ENCODE data around the gene AHDC1. TPM values are rescaled to one million over a fixed set of nuclear protein-coding genes. Genes with fewer than 3 reads are reported as not detected.

The AHDC1 gene
- polyA plus RNA-seq, 1 donor (not counting 4 experiments of a cell fraction or from before 2014, with no cell fraction given): 4.2 TPM

GRCh38 chr1:27527890-27528817 lies 75.8 kb downstream of the AHDC1 start:
- H3K79me2 ChIP-seq (ENCODE audit: control insufficient read depth, insufficient read depth, low read length): no peaks in the 10 kb centered on the region
- H3K4me1 ChIP-seq (ENCODE audit: control insufficient read depth, extremely low read depth, insufficient read depth, low read length): peaks cover 59% of the 10 kb centered on the region
- no peaks in the 10 kb centered on the region for H3K9me3 ChIP-seq (ENCODE audit: control insufficient read depth, low read depth, low read length)
- no peaks in the 10 kb centered on the region for H3K27me3 ChIP-seq (ENCODE audit: control insufficient read depth, extremely low read depth, insufficient read depth, low read length)
- peaks cover 0 to 5% of the 10 kb centered on the region in 2 experiments for H3K36me3 ChIP-seq (ENCODE audit: control insufficient read depth in 2 of 2, extremely low read depth in 1 of 2, insufficient read depth in 2 of 2, low read length in 2 of 2)
- TF ChIP-seq CTCF (optimal IDR thresholded peaks at IDR 0.05 in 1 of 3, IDR thresholded peaks at IDR 0.05 in 1 of 3, conservative IDR thresholded peaks at IDR 0.05 in 1 of 3; ENCODE audit: extremely low read depth in 1 of 3, insufficient read depth in 2 of 3, low read length in 3 of 3) (no peak), EZH2 (IDR thresholded peaks at IDR 0.05; ENCODE audit: low read length) (no peak)
- dilution Hi-C loops (cut with MboI; ENCODE audit: extremely low pct_ligation_motif_present, low sequenced_read_pairs): no loop called here
- H3K4me3 ChIP-seq (ENCODE audit: control insufficient read depth in 2 of 3, extremely low read depth in 1 of 3, insufficient read depth in 2 of 3, low read depth in 1 of 3, low read length in 3 of 3): peak overlapping the region; percentile 12 to 47 (median 17)
- peak overlapping the region; percentile 62 for H3K27ac ChIP-seq (ENCODE audit: control insufficient read depth, insufficient read depth, low read length)
- H4K20me1 ChIP-seq (ENCODE audit: control insufficient read depth, extremely low read depth, insufficient read depth, low read length): no peaks in the 10 kb centered on the region
- DNase-seq (ENCODE audit: low read depth, low spot score): no peak
- peak overlapping the region; percentile 50 for H2AFZ ChIP-seq (ENCODE audit: control insufficient read depth, low read length)
- FAIRE-seq: no peak
- H3K4me2 ChIP-seq (ENCODE audit: control insufficient read depth, extremely low read depth, insufficient read depth, low read depth, low read length): peak overlapping the region; percentile 70
- H3K9me1 ChIP-seq (ENCODE audit: control insufficient read depth, extremely low read depth, insufficient read depth, low read length): no peaks in the 10 kb centered on the region
- H3K9ac ChIP-seq (ENCODE audit: control insufficient read depth, extremely low read depth, insufficient read depth, low read length): peak overlapping the region; percentile 87

GRCh38 chr1:27527223-27527889 lies 76.6 kb downstream of the AHDC1 start:
- Histone ChIP-seq H3K4me2 (ENCODE audit: control insufficient read depth, extremely low read depth, insufficient read depth, low read depth, low read length) (peak overlapping the region; percentile 70), H3K27me3 (ENCODE audit: control insufficient read depth, extremely low read depth, insufficient read depth, low read length) (no peaks in the 10 kb centered on the region), H3K79me2 (ENCODE audit: control insufficient read depth, insufficient read depth, low read length) (no peaks in the 10 kb centered on the region), H4K20me1 (ENCODE audit: control insufficient read depth, extremely low read depth, insufficient read depth, low read length) (no peaks in the 10 kb centered on the region), H3K4me3 (ENCODE audit: control insufficient read depth in 2 of 3, extremely low read depth in 1 of 3, insufficient read depth in 2 of 3, low read depth in 1 of 3, low read length in 3 of 3) (peak overlapping the region in 1 of 3 experiments; percentile 17), H3K9me1 (ENCODE audit: control insufficient read depth, extremely low read depth, insufficient read depth, low read length) (no peaks in the 10 kb centered on the region), H3K9ac (ENCODE audit: control insufficient read depth, extremely low read depth, insufficient read depth, low read length) (peak overlapping the region; percentile 87), H3K4me1 (ENCODE audit: control insufficient read depth, extremely low read depth, insufficient read depth, low read length) (peaks cover 67% of the 10 kb centered on the region), H2AFZ (ENCODE audit: control insufficient read depth, low read length) (no peak overlapping the region), H3K27ac (ENCODE audit: control insufficient read depth, insufficient read depth, low read length) (peak overlapping the region; percentile 65), H3K36me3 (ENCODE audit: control insufficient read depth in 2 of 2, extremely low read depth in 1 of 2, insufficient read depth in 2 of 2, low read length in 2 of 2) (no peaks in the 10 kb centered on the region), H3K9me3 (ENCODE audit: control insufficient read depth, low read depth, low read length) (no peaks in the 10 kb centered on the region)
- TF ChIP-seq EZH2 (IDR thresholded peaks at IDR 0.05; ENCODE audit: low read length) (no peak), CTCF (optimal IDR thresholded peaks at IDR 0.05 in 1 of 3, IDR thresholded peaks at IDR 0.05 in 1 of 3, conservative IDR thresholded peaks at IDR 0.05 in 1 of 3; ENCODE audit: extremely low read depth in 1 of 3, insufficient read depth in 2 of 3, low read length in 3 of 3) (no peak)
- dilution Hi-C loops (cut with MboI; ENCODE audit: extremely low pct_ligation_motif_present, low sequenced_read_pairs): no loop called here
- no peak for FAIRE-seq
- DNase-seq (ENCODE audit: low read depth, low spot score): no peak
